ENCODE measurements around the gene WDR36.

Gene WDR36

GRCh38 chr5:111092062-111092853, at the start of gene WDR36:
Gene WDR36 (plus strand): TSS chr5:111092348. CDS start chr5:111092457, 109 bp downstream.
- peaks cover 19% of the 10 kb centered on the region for H3K27me3 Mint-ChIP-seq
- H3K4me3 Mint-ChIP-seq: peak within 1 kb of the TSS; percentile 97
- H3K4me1 Mint-ChIP-seq: peaks cover 32% of the 10 kb centered on the region
- CTCF ChIA-PET: interaction anchor here (0.8 to 1.5 kb wide), 3 partner anchors 187 to 404 kb away, joined by 3 to 4 read pairs (median 3); no protein-coding TSS in a partner anchor
- peak; percentile 89 for DNase-seq
- H3K36me3 Mint-ChIP-seq: peaks cover 10% of the 10 kb centered on the region
- peak within 1 kb of the TSS; percentile 91 for H3K27ac Mint-ChIP-seq
- peaks cover 2% of the 10 kb centered on the region for H3K9me3 Mint-ChIP-seq

- Mint-ChIP-seq H3K4me3 (no peak overlapping the region), H3K27ac (no peak overlapping the region), H3K27me3 (peaks cover 5% of the 10 kb centered on the region), H3K9me3 (no peaks in the 10 kb centered on the region), H3K4me1 (no peaks in the 10 kb centered on the region), H3K36me3 (no peaks in the 10 kb centered on the region)
- CTCF ChIA-PET: no interaction called here
- no peak for DNase-seq
These were observed 48.2 kb upstream of the WDR36 start for GRCh38 chr5:111043712-111044506.

- no peak overlapping the region for H3K27ac Mint-ChIP-seq
- H3K4me1 Mint-ChIP-seq: no peaks in the 10 kb centered on the region
- H3K27me3 Mint-ChIP-seq: peaks cover 13% of the 10 kb centered on the region
- CTCF ChIA-PET: no interaction called here
- H3K36me3 Mint-ChIP-seq: no peaks in the 10 kb centered on the region
- no peaks in the 10 kb centered on the region for H3K9me3 Mint-ChIP-seq
- no peak overlapping the region for H3K4me3 Mint-ChIP-seq
- DNase-seq: no peak
These were observed 34.1 kb upstream of the WDR36 start for GRCh38 chr5:111058064-111058463.

- no peaks in the 10 kb centered on the region for H3K9me3 Mint-ChIP-seq
- H3K27me3 Mint-ChIP-seq: peaks cover 8% of the 10 kb centered on the region
- H3K36me3 Mint-ChIP-seq: no peaks in the 10 kb centered on the region
- DNase-seq: no peak
- H3K27ac Mint-ChIP-seq: no peak overlapping the region
- no peaks in the 10 kb centered on the region for H3K4me1 Mint-ChIP-seq
- CTCF ChIA-PET: no interaction called here
- H3K4me3 Mint-ChIP-seq: no peak overlapping the region
These were observed 32.0 kb upstream of the WDR36 start for GRCh38 chr5:111060169-111060568.

GRCh38 chr5:111061618-111062017, 30.5 kb upstream of the WDR36 start:
- Mint-ChIP-seq H3K36me3 (no peaks in the 10 kb centered on the region), H3K4me1 (no peaks in the 10 kb centered on the region), H3K4me3 (no peak overlapping the region), H3K27me3 (peaks cover 19% of the 10 kb centered on the region), H3K9me3 (no peaks in the 10 kb centered on the region), H3K27ac (no peak overlapping the region)
- DNase-seq: no peak
- CTCF ChIA-PET: no interaction called here

- Mint-ChIP-seq H3K4me1 (no peaks in the 10 kb centered on the region), H3K4me3 (no peak overlapping the region), H3K36me3 (no peaks in the 10 kb centered on the region), H3K27me3 (peaks cover 35% of the 10 kb centered on the region), H3K9me3 (no peaks in the 10 kb centered on the region), H3K27ac (no peak overlapping the region)
- CTCF ChIA-PET: no interaction called here
- DNase-seq: no peak
These were observed 28.3 kb upstream of the WDR36 start for GRCh38 chr5:111063709-111064322.

GRCh38 chr5:111066261-111066938, 25.7 kb upstream of the WDR36 start:
- no peaks in the 10 kb centered on the region for H3K36me3 Mint-ChIP-seq
- CTCF ChIA-PET: interaction anchor here (1.0 to 1.1 kb wide), 2 partner anchors 309 to 920 kb away, joined by 3 to 5 read pairs; no protein-coding TSS in a partner anchor
- no peaks in the 10 kb centered on the region for H3K9me3 Mint-ChIP-seq
- no peak overlapping the region for H3K27ac Mint-ChIP-seq
- peaks cover 60% of the 10 kb centered on the region for H3K27me3 Mint-ChIP-seq
- DNase-seq: no peak
- H3K4me3 Mint-ChIP-seq: no peak overlapping the region
- H3K4me1 Mint-ChIP-seq: peaks cover 7% of the 10 kb centered on the region

- no peaks in the 10 kb centered on the region for H3K9me3 Mint-ChIP-seq
- DNase-seq: no peak
- CTCF ChIA-PET: no interaction called here
- no peak overlapping the region for H3K27ac Mint-ChIP-seq
- peaks cover 71% of the 10 kb centered on the region for H3K27me3 Mint-ChIP-seq
- no peak overlapping the region for H3K4me3 Mint-ChIP-seq
- H3K4me1 Mint-ChIP-seq: peaks cover 13% of the 10 kb centered on the region
- peaks cover under 1% of the 10 kb centered on the region for H3K36me3 Mint-ChIP-seq
These were observed 23.9 kb upstream of the WDR36 start for GRCh38 chr5:111068213-111068612.

- Mint-ChIP-seq H3K27me3 (peaks cover 76% of the 10 kb centered on the region), H3K9me3 (no peaks in the 10 kb centered on the region), H3K36me3 (peaks cover 4% of the 10 kb centered on the region), H3K27ac (no peak overlapping the region), H3K4me1 (peaks cover 23% of the 10 kb centered on the region), H3K4me3 (no peak overlapping the region)
- DNase-seq: no peak
- CTCF ChIA-PET: no interaction called here
These were observed 22.3 kb upstream of the WDR36 start for GRCh38 chr5:111069839-111070238.

GRCh38 chr5:111070272-111071134, 21.6 kb upstream of the WDR36 start:
- H3K4me3 Mint-ChIP-seq: peak overlapping the region; percentile 7
- H3K36me3 Mint-ChIP-seq: peaks cover 4% of the 10 kb centered on the region
- no peak overlapping the region for H3K27ac Mint-ChIP-seq
- DNase-seq: peak; percentile 23
- peaks cover 74% of the 10 kb centered on the region for H3K27me3 Mint-ChIP-seq
- CTCF ChIA-PET: no interaction called here
- H3K4me1 Mint-ChIP-seq: peaks cover 23% of the 10 kb centered on the region
- H3K9me3 Mint-ChIP-seq: no peaks in the 10 kb centered on the region

GRCh38 chr5:111071413-111071812, 20.7 kb upstream of the WDR36 start, which contains the start of gene TSLP:
Gene TSLP (plus strand): TSS chr5:111071713. CDS start chr5:111071891, 178 bp downstream.
- CTCF ChIA-PET: interaction anchor here (0.8 kb wide), 1 partner anchor 13 kb away, joined by 3 read pairs; no protein-coding TSS in a partner anchor
- no peaks in the 10 kb centered on the region for H3K9me3 Mint-ChIP-seq

GRCh38 chr5:111072949-111073682, 19.0 kb upstream of the WDR36 start:
- H3K36me3 Mint-ChIP-seq: peaks cover 4% of the 10 kb centered on the region
- CTCF ChIA-PET: no interaction called here
- H3K27ac Mint-ChIP-seq: no peak overlapping the region
- H3K4me3 Mint-ChIP-seq: peak overlapping the region; percentile 88
- no peaks in the 10 kb centered on the region for H3K9me3 Mint-ChIP-seq
- peaks cover 23% of the 10 kb centered on the region for H3K4me1 Mint-ChIP-seq
- peak; percentile 70 for DNase-seq
- H3K27me3 Mint-ChIP-seq: peaks cover 54% of the 10 kb centered on the region

More at GRCh38 chr5:111071413-111071812, 20.7 kb upstream of the WDR36 start, which contains the start of gene TSLP:
- Mint-ChIP-seq H3K4me3 (peak within 1 kb of the TSS; percentile 88), H3K27me3 (peaks cover 71% of the 10 kb centered on the region), H3K27ac (no peak within 1 kb of the TSS), H3K4me1 (peaks cover 23% of the 10 kb centered on the region), H3K36me3 (peaks cover 4% of the 10 kb centered on the region)
- DNase-seq: no peak

All from activated naive CD4-positive, alpha-beta T cell treated with anti-CD3 and anti-CD28 coated beads, Interleukin-2, amount 10 ng/mL, durations not matched to agents 7 days and 5 days (primary cell).